GM12878 (cell line): ENCODE measurements around the gene USP9X.

Experiments used
- HCFC1 ChIP-seq: fragments of 150-350 bp; IDR thresholded peaks from 2 replicates; pipeline ENCODE4 v1.6.1; 2014; ENCODE audit warnings: low read length
- HDGF ChIP-seq: fragments of 450-650 bp; IDR thresholded peaks from 2 replicates; pipeline ENCODE4 v1.6.1; 2016; ENCODE audit warnings: antibody characterized with exemption
- POLR2A ChIP-seq: IDR thresholded peaks from 2 replicates; pipeline ENCODE4 v1.6.1; 2011; ENCODE audit warnings: low read depth, mild to moderate bottlenecking, low read length
- TF ChIP-seq, protein P1 (sequence below), 3 experiments: IDR thresholded peaks in 2 of 3; conservative IDR thresholded peaks in 1 of 3; 2 replicates each; pipeline ENCODE4 v1.5.1; 2011; ENCODE audit warnings: low read depth in 3 of 3, low read length in 3 of 3, mild to moderate bottlenecking in 3 of 3, control low read depth in 2 of 3, moderate library complexity in 2 of 3, inconsistent platforms in 1 of 3, mixed read lengths in 1 of 3; ENCODE audit not compliant: control insufficient read depth in 2 of 3, insufficient read depth in 1 of 3; ENCODE audit errors: extremely low read depth in 1 of 3
- TF ChIP-seq, protein P2 (sequence below): fragments of 450-650 bp; IDR thresholded peaks from 2 replicates; pipeline ENCODE4 v1.6.1; 2016; ENCODE audit warnings: mild to moderate bottlenecking, moderate library complexity, borderline replicate concordance

DNA sequence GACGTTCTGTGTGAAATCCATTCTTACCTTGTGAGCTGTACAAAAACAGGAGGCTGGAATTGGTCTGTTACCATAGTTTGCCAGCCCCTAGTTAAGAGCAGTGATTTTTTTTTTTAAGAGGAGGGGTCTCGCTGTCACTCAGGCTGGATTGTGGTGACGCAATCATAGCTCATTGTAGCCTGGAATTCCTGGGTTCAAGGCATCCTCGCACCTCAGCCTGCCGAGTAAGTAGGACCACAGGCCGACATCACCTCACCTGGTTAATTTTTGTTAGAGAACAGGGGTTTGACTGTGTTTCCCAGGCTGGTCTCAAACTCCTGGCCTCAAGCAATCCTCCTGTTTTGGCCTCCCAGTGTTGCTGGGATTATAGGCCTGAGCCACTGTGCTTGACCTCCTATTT lies 7.5 kb downstream of the USP9X start:
- TF ChIP-seq, protein P1, sequence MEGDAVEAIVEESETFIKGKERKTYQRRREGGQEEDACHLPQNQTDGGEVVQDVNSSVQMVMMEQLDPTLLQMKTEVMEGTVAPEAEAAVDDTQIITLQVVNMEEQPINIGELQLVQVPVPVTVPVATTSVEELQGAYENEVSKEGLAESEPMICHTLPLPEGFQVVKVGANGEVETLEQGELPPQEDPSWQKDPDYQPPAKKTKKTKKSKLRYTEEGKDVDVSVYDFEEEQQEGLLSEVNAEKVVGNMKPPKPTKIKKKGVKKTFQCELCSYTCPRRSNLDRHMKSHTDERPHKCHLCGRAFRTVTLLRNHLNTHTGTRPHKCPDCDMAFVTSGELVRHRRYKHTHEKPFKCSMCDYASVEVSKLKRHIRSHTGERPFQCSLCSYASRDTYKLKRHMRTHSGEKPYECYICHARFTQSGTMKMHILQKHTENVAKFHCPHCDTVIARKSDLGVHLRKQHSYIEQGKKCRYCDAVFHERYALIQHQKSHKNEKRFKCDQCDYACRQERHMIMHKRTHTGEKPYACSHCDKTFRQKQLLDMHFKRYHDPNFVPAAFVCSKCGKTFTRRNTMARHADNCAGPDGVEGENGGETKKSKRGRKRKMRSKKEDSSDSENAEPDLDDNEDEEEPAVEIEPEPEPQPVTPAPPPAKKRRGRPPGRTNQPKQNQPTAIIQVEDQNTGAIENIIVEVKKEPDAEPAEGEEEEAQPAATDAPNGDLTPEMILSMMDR (IDR thresholded peaks at IDR 0.05 in 2 of 3, conservative IDR thresholded peaks at IDR 0.05 in 1 of 3; ENCODE audit: control insufficient read depth in 2 of 3, extremely low read depth in 1 of 3, insufficient read depth in 1 of 3, low read depth in 3 of 3, low read length in 3 of 3), result no peak
- TF ChIP-seq POLR2A (no peak), HCFC1 (no peak), HDGF (no peak)
- TF ChIP-seq, protein P2, sequence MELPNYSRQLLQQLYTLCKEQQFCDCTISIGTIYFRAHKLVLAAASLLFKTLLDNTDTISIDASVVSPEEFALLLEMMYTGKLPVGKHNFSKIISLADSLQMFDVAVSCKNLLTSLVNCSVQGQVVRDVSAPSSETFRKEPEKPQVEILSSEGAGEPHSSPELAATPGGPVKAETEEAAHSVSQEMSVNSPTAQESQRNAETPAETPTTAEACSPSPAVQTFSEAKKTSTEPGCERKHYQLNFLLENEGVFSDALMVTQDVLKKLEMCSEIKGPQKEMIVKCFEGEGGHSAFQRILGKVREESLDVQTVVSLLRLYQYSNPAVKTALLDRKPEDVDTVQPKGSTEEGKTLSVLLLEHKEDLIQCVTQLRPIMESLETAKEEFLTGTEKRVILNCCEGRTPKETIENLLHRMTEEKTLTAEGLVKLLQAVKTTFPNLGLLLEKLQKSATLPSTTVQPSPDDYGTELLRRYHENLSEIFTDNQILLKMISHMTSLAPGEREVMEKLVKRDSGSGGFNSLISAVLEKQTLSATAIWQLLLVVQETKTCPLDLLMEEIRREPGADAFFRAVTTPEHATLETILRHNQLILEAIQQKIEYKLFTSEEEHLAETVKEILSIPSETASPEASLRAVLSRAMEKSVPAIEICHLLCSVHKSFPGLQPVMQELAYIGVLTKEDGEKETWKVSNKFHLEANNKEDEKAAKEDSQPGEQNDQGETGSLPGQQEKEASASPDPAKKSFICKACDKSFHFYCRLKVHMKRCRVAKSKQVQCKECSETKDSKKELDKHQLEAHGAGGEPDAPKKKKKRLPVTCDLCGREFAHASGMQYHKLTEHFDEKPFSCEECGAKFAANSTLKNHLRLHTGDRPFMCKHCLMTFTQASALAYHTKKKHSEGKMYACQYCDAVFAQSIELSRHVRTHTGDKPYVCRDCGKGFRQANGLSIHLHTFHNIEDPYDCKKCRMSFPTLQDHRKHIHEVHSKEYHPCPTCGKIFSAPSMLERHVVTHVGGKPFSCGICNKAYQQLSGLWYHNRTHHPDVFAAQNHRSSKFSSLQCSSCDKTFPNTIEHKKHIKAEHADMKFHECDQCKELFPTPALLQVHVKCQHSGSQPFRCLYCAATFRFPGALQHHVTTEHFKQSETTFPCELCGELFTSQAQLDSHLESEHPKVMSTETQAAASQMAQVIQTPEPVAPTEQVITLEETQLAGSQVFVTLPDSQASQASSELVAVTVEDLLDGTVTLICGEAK, result no peak
